HEK293 (cell line): ENCODE data around the gene B4GALNT1.
A peak's percentile ranks its signal among the peaks of the same experiment; 100 is the strongest.

ENCODE experiments used
- CTCF ChIA-PET: fragments of 350-600 bp; formaldehyde crosslinking; extraction: SDS; loops from one replicate; lab custom pipeline; 2021; ENCODE audit warnings: antibody characterized with exemption; lab: Yijun Ruan, JAX
- POLR2A ChIA-PET: fragments of 300-600 bp; formaldehyde crosslinking; extraction: SDS; loops from one replicate; lab custom pipeline; 2020; ENCODE audit warnings: antibody characterized with exemption, inconsistent platforms; lab: Yijun Ruan, JAX
- H3K27ac ChIP-seq: fragments of 200-500 bp; sonication (Bioruptor generic); 2 replicates; pipeline ENCODE4 v1.5.1; 2014; ENCODE audit warnings: low read depth, low read length, control low read depth, inconsistent platforms; ENCODE audit errors: extremely low read depth
- H3K36me3 ChIP-seq, 2 experiments: fragments of 200-500 bp in 1 of 2; sonication (Bioruptor generic) in 1 of 2; 1 replicate in 1 of 2; 2 replicates in 1 of 2; pipeline ENCODE4 v1.5.1; 2014 to 2017; ENCODE audit warnings: inconsistent platforms in 2 of 2, low read length in 2 of 2; ENCODE audit not compliant: control insufficient read depth in 2 of 2, insufficient read depth in 1 of 2
- H3K4me1 ChIP-seq: fragments of 200-500 bp; sonication (Bioruptor generic); 2 replicates; pipeline ENCODE4 v1.5.1; 2014; ENCODE audit warnings: mild to moderate bottlenecking, low read length, inconsistent platforms; ENCODE audit not compliant: control insufficient read depth, insufficient read depth
- H3K4me3 ChIP-seq: 2 replicates; pipeline ENCODE4 v1.5.1; 2011; ENCODE audit warnings: low read depth, mild to moderate bottlenecking, control low read depth, low read length, moderate library complexity
- H3K9me3 ChIP-seq: fragments of 200-500 bp; sonication (Bioruptor generic); 2 replicates; pipeline ENCODE4 v1.5.1; 2014; ENCODE audit warnings: low read depth, low read length, inconsistent platforms; ENCODE audit not compliant: control insufficient read depth, insufficient read depth
- EGR2 ChIP-seq: fragments of 450-650 bp; formaldehyde crosslinking; IDR thresholded peaks from 2 replicates; pipeline ENCODE4 v1.5.1; 2016; ENCODE audit warnings: low read depth, missing biosample characterization, missing genetic modification characterization
- FEZF1 ChIP-seq: fragments of 450-650 bp; formaldehyde crosslinking; IDR thresholded peaks from 2 replicates; pipeline ENCODE4 v1.5.1; 2016; ENCODE audit warnings: missing biosample characterization, missing genetic modification characterization
- GLIS1 ChIP-seq: fragments of 450-650 bp; formaldehyde crosslinking; IDR thresholded peaks from 2 replicates; pipeline ENCODE4 v1.5.1; 2016; ENCODE audit warnings: missing biosample characterization, missing genetic modification characterization
- SP3 ChIP-seq: fragments of 450-650 bp; formaldehyde crosslinking; IDR thresholded peaks from 2 replicates; pipeline ENCODE4 v1.5.1; 2016; ENCODE audit warnings: missing biosample characterization, missing genetic modification characterization
- ZBTB48 ChIP-seq: fragments of 450-650 bp; formaldehyde crosslinking; IDR thresholded peaks from 2 replicates; pipeline ENCODE4 v1.5.1; 2016; ENCODE audit warnings: missing biosample characterization, missing genetic modification characterization
- ZNF146 ChIP-seq: fragments of 450-650 bp; formaldehyde crosslinking; IDR thresholded peaks from 2 replicates; pipeline ENCODE4 v1.5.1; 2016; ENCODE audit warnings: missing biosample characterization, missing genetic modification characterization
- ZNF169 ChIP-seq: fragments of 450-650 bp; formaldehyde crosslinking; IDR thresholded peaks from 2 replicates; pipeline ENCODE4 v1.5.1; 2016; ENCODE audit warnings: missing biosample characterization, missing genetic modification characterization
- ZNF19 ChIP-seq: fragments of 450-650 bp; formaldehyde crosslinking; IDR thresholded peaks from 2 replicates; pipeline ENCODE4; 2016; ENCODE audit warnings: missing biosample characterization, missing genetic modification characterization, low read depth
- ZNF37A ChIP-seq: fragments of 450-650 bp; IDR thresholded peaks from 2 replicates; pipeline ENCODE4 v1.5.1; 2018; ENCODE audit warnings: missing biosample characterization, missing genetic modification characterization
- ZNF404 ChIP-seq: fragments of 450-650 bp; formaldehyde crosslinking; IDR thresholded peaks from 2 replicates; pipeline ENCODE4 v1.5.1; 2017; ENCODE audit warnings: missing biosample characterization, missing genetic modification characterization
- ZNF433 ChIP-seq: fragments of 450-650 bp; formaldehyde crosslinking; IDR thresholded peaks from 2 replicates; pipeline ENCODE4 v1.5.1; 2016; ENCODE audit warnings: missing biosample characterization, missing genetic modification characterization, low read depth
- ZNF549 ChIP-seq: fragments of 450-650 bp; IDR thresholded peaks from 2 replicates; pipeline ENCODE4 v1.5.1; 2018; ENCODE audit warnings: missing biosample characterization, missing genetic modification characterization, mild to moderate bottlenecking, inconsistent platforms, moderate library complexity
- TF ChIP-seq, protein P1 (sequence below): IDR thresholded peaks from 2 replicates; pipeline ENCODE4 v1.6.1; 2011; ENCODE audit warnings: mild to moderate bottlenecking, low read depth, low read length, borderline replicate concordance
- TF ChIP-seq, protein P2 (sequence below): fragments of 450-650 bp; formaldehyde crosslinking; IDR thresholded peaks from 2 replicates; pipeline ENCODE4 v1.5.1; 2016; ENCODE audit warnings: missing biosample characterization, missing genetic modification characterization
- TF ChIP-seq, protein P3 (sequence below): fragments of 450-650 bp; formaldehyde crosslinking; IDR thresholded peaks from 2 replicates; pipeline ENCODE4 v1.5.1; 2016; ENCODE audit warnings: missing biosample characterization, missing genetic modification characterization
- TF ChIP-seq, protein P4 (sequence below): fragments of 450-650 bp; formaldehyde crosslinking; IDR thresholded peaks from 2 replicates; pipeline ENCODE4 v1.5.1; 2016; ENCODE audit warnings: missing biosample characterization, missing genetic modification characterization
- TF ChIP-seq, protein P5 (sequence below): fragments of 450-650 bp; formaldehyde crosslinking; IDR thresholded peaks from 2 replicates; pipeline ENCODE4 v1.5.1; 2017; ENCODE audit warnings: missing biosample characterization, missing genetic modification characterization
- TF ChIP-seq, protein P6 (sequence below): fragments of 450-650 bp; formaldehyde crosslinking; optimal IDR thresholded peaks from 2 replicates; pipeline ENCODE3; 2016; ENCODE audit warnings: missing biosample characterization, mild to moderate bottlenecking, missing genetic modification characterization

The B4GALNT1 gene

DNA sequence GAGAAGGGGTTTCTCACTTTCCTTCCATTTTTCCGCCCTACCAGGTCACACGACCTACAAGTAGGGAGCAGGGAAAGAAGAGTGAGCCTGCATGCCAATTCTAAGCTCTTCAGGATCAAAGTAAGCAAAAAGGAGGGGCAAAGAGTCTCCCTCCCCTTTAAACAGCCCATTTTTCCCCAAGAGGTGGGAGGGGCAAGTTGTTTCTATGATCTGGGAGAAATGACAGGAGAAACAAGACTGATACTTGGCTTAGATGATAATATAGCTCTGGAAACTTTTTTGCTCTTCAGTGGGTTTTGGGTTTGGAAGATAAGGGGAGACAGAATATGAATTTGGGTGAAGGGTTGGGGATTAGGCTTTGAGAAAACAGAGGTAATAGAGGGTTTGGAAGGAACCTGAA lies 26.6 kb downstream of the B4GALNT1 start:
- H3K4me3 ChIP-seq, result no peak overlapping the region
- ChIA-PET POLR2A (interaction anchor here (0.7 to 2.1 kb wide), 3 partner anchors 9 to 86 kb away, joined by 3 to 9 read pairs (median 7); partner anchors contain the start of genes DDIT3 and PIP4K2C), CTCF (interaction anchor here (0.5 to 2.0 kb wide), 7 partner anchors 14 to 148 kb away, joined by 3 to 17 read pairs (median 4); partner anchors contain the start of genes B4GALNT1 and OS9)
- peaks cover 8% of the 10 kb centered on the region for H3K4me1 ChIP-seq
- TF ChIP-seq, protein P1, sequence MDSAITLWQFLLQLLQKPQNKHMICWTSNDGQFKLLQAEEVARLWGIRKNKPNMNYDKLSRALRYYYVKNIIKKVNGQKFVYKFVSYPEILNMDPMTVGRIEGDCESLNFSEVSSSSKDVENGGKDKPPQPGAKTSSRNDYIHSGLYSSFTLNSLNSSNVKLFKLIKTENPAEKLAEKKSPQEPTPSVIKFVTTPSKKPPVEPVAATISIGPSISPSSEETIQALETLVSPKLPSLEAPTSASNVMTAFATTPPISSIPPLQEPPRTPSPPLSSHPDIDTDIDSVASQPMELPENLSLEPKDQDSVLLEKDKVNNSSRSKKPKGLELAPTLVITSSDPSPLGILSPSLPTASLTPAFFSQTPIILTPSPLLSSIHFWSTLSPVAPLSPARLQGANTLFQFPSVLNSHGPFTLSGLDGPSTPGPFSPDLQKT, result no peak
- TF ChIP-seq ZNF146 (tag by site-specific recombination), result no peak
- TF ChIP-seq FEZF1 (tag by site-specific recombination), result no peak
- TF ChIP-seq, protein P2, sequence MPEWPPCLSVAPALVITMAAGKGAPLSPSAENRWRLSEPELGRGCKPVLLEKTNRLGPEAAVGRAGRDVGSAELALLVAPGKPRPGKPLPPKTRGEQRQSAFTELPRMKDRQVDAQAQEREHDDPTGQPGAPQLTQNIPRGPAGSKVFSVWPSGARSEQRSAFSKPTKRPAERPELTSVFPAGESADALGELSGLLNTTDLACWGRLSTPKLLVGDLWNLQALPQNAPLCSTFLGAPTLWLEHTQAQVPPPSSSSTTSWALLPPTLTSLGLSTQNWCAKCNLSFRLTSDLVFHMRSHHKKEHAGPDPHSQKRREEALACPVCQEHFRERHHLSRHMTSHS (tag by site-specific recombination), result no peak
- TF ChIP-seq ZNF549 (tag by site-specific recombination), result no peak
- TF ChIP-seq ZNF169 (tag by site-specific recombination), result no peak
- TF ChIP-seq, protein P3, sequence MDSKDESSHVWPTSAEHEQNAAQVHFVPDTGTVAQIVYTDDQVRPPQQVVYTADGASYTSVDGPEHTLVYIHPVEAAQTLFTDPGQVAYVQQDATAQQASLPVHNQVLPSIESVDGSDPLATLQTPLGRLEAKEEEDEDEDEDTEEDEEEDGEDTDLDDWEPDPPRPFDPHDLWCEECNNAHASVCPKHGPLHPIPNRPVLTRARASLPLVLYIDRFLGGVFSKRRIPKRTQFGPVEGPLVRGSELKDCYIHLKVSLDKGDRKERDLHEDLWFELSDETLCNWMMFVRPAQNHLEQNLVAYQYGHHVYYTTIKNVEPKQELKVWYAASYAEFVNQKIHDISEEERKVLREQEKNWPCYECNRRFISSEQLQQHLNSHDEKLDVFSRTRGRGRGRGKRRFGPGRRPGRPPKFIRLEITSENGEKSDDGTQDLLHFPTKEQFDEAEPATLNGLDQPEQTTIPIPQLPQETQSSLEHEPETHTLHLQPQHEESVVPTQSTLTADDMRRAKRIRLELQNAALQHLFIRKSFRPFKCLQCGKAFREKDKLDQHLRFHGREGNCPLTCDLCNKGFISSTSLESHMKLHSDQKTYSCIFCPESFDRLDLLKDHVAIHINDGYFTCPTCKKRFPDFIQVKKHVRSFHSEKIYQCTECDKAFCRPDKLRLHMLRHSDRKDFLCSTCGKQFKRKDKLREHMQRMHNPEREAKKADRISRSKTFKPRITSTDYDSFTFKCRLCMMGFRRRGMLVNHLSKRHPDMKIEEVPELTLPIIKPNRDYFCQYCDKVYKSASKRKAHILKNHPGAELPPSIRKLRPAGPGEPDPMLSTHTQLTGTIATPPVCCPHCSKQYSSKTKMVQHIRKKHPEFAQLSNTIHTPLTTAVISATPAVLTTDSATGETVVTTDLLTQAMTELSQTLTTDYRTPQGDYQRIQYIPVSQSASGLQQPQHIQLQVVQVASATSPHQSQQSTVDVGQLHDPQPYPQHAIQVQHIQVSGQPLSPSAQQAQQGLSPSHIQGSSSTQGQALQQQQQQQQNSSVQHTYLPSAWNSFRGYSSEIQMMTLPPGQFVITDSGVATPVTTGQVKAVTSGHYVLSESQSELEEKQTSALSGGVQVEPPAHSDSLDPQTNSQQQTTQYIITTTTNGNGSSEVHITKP (tag by site-specific recombination), result no peak
- no peak overlapping the region for H3K27ac ChIP-seq
- peaks cover 0 to 36% of the 10 kb centered on the region in 2 experiments; a peak in 2 of 3 replicates for H3K36me3 ChIP-seq
- H3K9me3 ChIP-seq, result no peaks in the 10 kb centered on the region

DNA sequence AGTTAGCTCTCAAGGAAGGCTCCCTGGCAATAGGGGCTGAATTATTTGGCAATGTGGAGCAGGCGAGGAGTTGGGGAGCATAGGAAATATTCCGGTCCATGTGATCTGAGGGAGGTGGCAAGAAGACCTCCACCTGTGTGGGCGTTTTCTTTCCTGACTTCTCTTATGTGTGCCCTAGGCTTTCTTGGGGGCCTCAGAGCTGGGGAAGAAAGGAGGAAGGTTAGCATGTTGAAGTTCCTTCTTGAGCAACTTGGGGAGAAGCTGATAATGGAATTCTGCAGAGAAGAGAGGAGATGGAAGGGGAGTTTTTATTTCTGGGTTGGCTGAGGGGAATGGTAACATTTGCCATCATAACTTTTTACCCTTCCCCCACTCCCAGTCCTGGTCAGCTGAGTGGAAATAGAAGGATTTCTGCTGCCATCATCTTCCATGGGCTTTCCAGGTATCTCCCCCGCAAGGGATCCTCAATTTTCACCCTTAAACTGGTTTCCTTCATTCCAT lies 27.1 kb downstream of the B4GALNT1 start:
- Histone ChIP-seq H3K36me3 (peaks cover 0 to 41% of the 10 kb centered on the region in 2 experiments; a peak in 2 of 3 replicates), H3K4me3 (no peak overlapping the region), H3K9me3 (no peaks in the 10 kb centered on the region), H3K27ac (no peak overlapping the region), H3K4me1 (peaks cover 8% of the 10 kb centered on the region)
- peak; percentile 56; the same call in 1 of the 2 replicates for TF ChIP-seq GLIS1
- 0 out of 2 replicates have a peak, but pooled peaks have one; percentile 5 for TF ChIP-seq EGR2 (tag by site-specific recombination)
- TF ChIP-seq ZNF37A (tag by site-specific recombination), result no peak
- POLR2A ChIA-PET, result interaction anchor here (0.7 to 2.1 kb wide), 4 partner anchors 10 to 86 kb away, joined by 3 to 9 read pairs (median 5); partner anchors contain the start of genes DDIT3 and PIP4K2C
- CTCF ChIA-PET, result interaction anchor here (0.5 to 2.0 kb wide), 6 partner anchors 17 to 147 kb away, joined by 3 to 17 read pairs (median 5); partner anchors contain the start of genes B4GALNT1 and OS9

DNA sequence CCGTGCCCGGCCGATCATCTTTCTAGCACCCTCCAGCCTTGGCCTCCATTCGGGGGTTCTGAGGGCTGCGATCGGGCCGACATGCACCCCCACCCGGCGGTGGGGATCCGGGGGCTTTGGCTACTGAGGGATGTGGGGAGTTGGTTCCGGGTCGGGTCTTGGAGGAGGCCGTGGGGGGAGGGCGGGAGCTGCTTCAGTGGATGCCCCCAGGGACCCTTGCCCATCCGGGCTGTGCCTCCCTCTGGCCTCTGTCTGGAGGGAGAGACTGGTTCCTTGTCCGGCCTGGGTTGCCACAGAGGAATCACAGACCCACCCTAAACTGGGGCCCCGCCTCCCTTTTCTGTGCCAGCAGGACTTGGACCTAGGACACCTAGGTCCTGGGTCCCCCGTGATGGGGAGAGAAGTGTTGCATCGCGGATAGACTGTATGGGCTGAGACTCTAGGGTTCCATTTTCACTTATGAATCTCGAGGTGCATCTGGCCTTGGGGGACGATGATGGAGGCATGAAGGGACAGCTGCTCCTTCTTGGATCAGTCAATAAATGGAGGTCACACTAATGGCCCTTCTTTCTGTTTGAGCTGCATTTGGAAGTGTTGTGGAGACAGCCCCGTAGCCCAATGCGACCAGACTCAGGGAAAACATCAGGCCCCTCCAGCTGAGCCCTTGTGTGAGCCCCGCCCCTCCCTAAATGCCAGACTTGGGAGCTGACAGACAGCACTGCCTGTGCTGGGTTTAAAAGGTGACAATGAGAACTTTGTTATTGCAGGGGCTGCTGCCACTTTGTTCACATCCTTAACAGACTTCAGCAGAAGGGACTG lies 27.8 kb downstream of the B4GALNT1 start:
- ChIA-PET CTCF (interaction anchor here (0.6 to 2.0 kb wide), 6 partner anchors 17 to 151 kb away, joined by 3 to 17 read pairs (median 4); partner anchors contain the start of genes B4GALNT1 and OS9), POLR2A (interaction anchor here (1.4 to 2.1 kb wide), 3 partner anchors 11 to 62 kb away, joined by 3 to 9 read pairs (median 7); partner anchors contain the start of gene PIP4K2C)
- Histone ChIP-seq H3K27ac (peak overlapping the region; percentile 62; the same call in 1 of the 2 replicates), H3K9me3 (no peaks in the 10 kb centered on the region), H3K36me3 (peaks cover 0 to 48% of the 10 kb centered on the region in 2 experiments; a peak in 2 of 3 replicates), H3K4me3 (peak overlapping the region; percentile 52), H3K4me1 (peaks cover 8% of the 10 kb centered on the region; the same call in 1 of the 2 replicates)
- TF ChIP-seq, protein P4, sequence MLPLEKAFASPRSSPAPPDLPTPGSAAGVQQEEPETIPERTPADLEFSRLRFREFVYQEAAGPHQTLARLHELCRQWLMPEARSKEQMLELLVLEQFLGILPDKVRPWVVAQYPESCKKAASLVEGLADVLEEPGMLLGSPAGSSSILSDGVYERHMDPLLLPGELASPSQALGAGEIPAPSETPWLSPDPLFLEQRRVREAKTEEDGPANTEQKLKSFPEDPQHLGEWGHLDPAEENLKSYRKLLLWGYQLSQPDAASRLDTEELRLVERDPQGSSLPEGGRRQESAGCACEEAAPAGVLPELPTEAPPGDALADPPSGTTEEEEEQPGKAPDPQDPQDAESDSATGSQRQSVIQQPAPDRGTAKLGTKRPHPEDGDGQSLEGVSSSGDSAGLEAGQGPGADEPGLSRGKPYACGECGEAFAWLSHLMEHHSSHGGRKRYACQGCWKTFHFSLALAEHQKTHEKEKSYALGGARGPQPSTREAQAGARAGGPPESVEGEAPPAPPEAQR (tag by site-specific recombination), result no peak
- no peak for TF ChIP-seq ZNF19 (tag by site-specific recombination)
- 0 out of 2 replicates have a peak, but pooled peaks have one; percentile 11 for TF ChIP-seq SP3 (tag by site-specific recombination)
- 0 out of 2 replicates have a peak, but pooled peaks have one; percentile 40 for TF ChIP-seq ZBTB48
- TF ChIP-seq ZNF433 (tag by site-specific recombination), result no peak
- TF ChIP-seq, protein P5, sequence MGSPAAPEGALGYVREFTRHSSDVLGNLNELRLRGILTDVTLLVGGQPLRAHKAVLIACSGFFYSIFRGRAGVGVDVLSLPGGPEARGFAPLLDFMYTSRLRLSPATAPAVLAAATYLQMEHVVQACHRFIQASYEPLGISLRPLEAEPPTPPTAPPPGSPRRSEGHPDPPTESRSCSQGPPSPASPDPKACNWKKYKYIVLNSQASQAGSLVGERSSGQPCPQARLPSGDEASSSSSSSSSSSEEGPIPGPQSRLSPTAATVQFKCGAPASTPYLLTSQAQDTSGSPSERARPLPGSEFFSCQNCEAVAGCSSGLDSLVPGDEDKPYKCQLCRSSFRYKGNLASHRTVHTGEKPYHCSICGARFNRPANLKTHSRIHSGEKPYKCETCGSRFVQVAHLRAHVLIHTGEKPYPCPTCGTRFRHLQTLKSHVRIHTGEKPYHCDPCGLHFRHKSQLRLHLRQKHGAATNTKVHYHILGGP, result no peak
- TF ChIP-seq ZNF404 (tag by site-specific recombination), result no peak
- TF ChIP-seq, protein P6, sequence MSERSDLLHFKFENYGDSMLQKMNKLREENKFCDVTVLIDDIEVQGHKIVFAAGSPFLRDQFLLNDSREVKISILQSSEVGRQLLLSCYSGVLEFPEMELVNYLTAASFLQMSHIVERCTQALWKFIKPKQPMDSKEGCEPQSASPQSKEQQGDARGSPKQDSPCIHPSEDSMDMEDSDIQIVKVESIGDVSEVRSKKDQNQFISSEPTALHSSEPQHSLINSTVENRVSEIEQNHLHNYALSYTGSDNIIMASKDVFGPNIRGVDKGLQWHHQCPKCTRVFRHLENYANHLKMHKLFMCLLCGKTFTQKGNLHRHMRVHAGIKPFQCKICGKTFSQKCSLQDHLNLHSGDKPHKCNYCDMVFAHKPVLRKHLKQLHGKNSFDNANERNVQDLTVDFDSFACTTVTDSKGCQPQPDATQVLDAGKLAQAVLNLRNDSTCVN, result peak; percentile 40
